Measurements from ENCODE around the gene MAG.

DNA sequence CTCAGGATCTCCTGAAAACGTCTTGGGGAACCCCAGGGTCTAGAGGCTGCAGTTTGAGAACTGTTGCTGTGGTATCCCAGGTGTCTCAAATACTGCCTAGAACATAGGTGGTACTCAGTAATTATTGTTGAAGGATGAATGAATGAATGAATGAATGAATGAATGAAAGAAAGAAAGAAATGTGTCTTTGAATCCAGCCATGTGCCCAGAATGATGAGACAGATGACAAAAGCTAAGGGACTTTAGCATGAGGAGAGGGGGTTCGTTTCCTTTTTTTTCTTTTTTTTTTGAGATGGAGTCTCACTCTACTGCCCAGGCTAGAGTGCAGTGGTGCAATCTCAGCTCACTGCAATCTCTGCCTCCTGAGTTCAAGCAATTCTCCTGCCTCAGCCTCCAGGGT, 35.4 kb upstream of the MAG start:
- no peak for TF ChIP-seq EZH2phosphoT487 (IDR thresholded peaks at IDR 0.05)
- TF ChIP-seq, protein P1, sequence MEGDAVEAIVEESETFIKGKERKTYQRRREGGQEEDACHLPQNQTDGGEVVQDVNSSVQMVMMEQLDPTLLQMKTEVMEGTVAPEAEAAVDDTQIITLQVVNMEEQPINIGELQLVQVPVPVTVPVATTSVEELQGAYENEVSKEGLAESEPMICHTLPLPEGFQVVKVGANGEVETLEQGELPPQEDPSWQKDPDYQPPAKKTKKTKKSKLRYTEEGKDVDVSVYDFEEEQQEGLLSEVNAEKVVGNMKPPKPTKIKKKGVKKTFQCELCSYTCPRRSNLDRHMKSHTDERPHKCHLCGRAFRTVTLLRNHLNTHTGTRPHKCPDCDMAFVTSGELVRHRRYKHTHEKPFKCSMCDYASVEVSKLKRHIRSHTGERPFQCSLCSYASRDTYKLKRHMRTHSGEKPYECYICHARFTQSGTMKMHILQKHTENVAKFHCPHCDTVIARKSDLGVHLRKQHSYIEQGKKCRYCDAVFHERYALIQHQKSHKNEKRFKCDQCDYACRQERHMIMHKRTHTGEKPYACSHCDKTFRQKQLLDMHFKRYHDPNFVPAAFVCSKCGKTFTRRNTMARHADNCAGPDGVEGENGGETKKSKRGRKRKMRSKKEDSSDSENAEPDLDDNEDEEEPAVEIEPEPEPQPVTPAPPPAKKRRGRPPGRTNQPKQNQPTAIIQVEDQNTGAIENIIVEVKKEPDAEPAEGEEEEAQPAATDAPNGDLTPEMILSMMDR (IDR thresholded peaks at IDR 0.05) = no peak
